Sigmoid colon (tissue), 4 donors: ENCODE data around the gene HIVEP3.

ENCODE experiments used
- CTCF ChIP-seq, 4 experiments: fragments of 450-650 bp in 3 of 4; fragments of 200-600 bp in 1 of 4; IDR thresholded peaks; one replicate each; pipeline ENCODE4 v1.5.1; 2016 to 2019; ENCODE audit warnings: antibody characterized with exemption in 4 of 4, mild to moderate bottlenecking in 3 of 4, moderate library complexity in 2 of 4
- POLR2A ChIP-seq, 2 donors: fragments of 450-650 bp; IDR thresholded peaks; one replicate each; pipeline ENCODE4 v1.6.1; 2016; ENCODE audit warnings: antibody characterized with exemption in 2 of 2, mild to moderate bottlenecking in 2 of 2, moderate library complexity in 2 of 2
- POLR2AphosphoS5 ChIP-seq, 4 donors: sonication (generic); formaldehyde crosslinking; IDR thresholded peaks; one replicate each; pipeline ENCODE4 v1.6.1; 2017; ENCODE audit warnings: antibody characterized with exemption in 4 of 4

GRCh38 chr1:41690331-41690730, 228.4 kb downstream of the HIVEP3 start:
- TF ChIP-seq CTCF (IDR thresholded peaks at IDR 0.05): no peak
- TF ChIP-seq POLR2AphosphoS5 (IDR thresholded peaks at IDR 0.05): no peak
- no peak for TF ChIP-seq POLR2A (IDR thresholded peaks at IDR 0.05)
